Measurements from ENCODE around the gene SLC4A4. TPM values are rescaled to one million over a fixed set of nuclear protein-coding genes. Genes with fewer than 3 reads are reported as not detected.

Gene SLC4A4
- total and polyA plus RNA-seq, 2 donors (not counting 1 experiment from before 2014, with no cell fraction given) = 12.2 to 33.4 TPM

- Histone ChIP-seq H3K4me1 (ENCODE audit: control insufficient read depth, extremely low read depth, insufficient read depth, low read length) (peaks cover 5% of the 10 kb centered on the region), H2AFZ (ENCODE audit: low read length) (no peak overlapping the region), H3K27ac (ENCODE audit: insufficient read depth, low read length) (no peak overlapping the region), H3K27me3 (ENCODE audit: control insufficient read depth, insufficient read depth, low read length) (no peaks in the 10 kb centered on the region), H3K79me2 (ENCODE audit: control insufficient read depth, insufficient read depth, low read length) (no peaks in the 10 kb centered on the region), H3K4me3 (replicated peaks in 1 of 4; ENCODE audit: control extremely low read depth in 1 of 4, insufficient read depth in 1 of 4, low read depth in 3 of 4, low read length in 4 of 4) (no peak overlapping the region), H3K36me3 (ENCODE audit: control insufficient read depth, insufficient read depth, low read length) (no peaks in the 10 kb centered on the region), H3K4me2 (ENCODE audit: extremely low read depth, insufficient read depth, low read length) (no peak overlapping the region), H4K20me1 (ENCODE audit: control insufficient read depth, extremely low read depth, insufficient read depth, low read length) (no peaks in the 10 kb centered on the region), H3K9me3 (ENCODE audit: control insufficient read depth, insufficient read depth, low read depth, low read length) (no peaks in the 10 kb centered on the region), H3K9ac (ENCODE audit: insufficient read depth, low read length) (no peak overlapping the region)
- TF ChIP-seq, protein P1, sequence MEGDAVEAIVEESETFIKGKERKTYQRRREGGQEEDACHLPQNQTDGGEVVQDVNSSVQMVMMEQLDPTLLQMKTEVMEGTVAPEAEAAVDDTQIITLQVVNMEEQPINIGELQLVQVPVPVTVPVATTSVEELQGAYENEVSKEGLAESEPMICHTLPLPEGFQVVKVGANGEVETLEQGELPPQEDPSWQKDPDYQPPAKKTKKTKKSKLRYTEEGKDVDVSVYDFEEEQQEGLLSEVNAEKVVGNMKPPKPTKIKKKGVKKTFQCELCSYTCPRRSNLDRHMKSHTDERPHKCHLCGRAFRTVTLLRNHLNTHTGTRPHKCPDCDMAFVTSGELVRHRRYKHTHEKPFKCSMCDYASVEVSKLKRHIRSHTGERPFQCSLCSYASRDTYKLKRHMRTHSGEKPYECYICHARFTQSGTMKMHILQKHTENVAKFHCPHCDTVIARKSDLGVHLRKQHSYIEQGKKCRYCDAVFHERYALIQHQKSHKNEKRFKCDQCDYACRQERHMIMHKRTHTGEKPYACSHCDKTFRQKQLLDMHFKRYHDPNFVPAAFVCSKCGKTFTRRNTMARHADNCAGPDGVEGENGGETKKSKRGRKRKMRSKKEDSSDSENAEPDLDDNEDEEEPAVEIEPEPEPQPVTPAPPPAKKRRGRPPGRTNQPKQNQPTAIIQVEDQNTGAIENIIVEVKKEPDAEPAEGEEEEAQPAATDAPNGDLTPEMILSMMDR (conservative IDR thresholded peaks at IDR 0.05 in 1 of 2, IDR thresholded peaks at IDR 0.05 in 1 of 2; ENCODE audit: low read depth in 1 of 2, low read length in 2 of 2) = no peak
- TF ChIP-seq EZH2 (IDR thresholded peaks at IDR 0.05; ENCODE audit: low read length, missing control alignments) = no peak
- DNase-seq (ENCODE audit: low read depth in 2 of 2) = peak in 1 of 2 donors; percentile 37
These were observed 198.8 kb downstream of the SLC4A4 start for GRCh38 chr4:71537551-71538065.

- no peak overlapping the region for H3K9ac ChIP-seq (ENCODE audit: insufficient read depth, low read length)
- no peak for DNase-seq (ENCODE audit: low read depth in 2 of 2)
- H3K27me3 ChIP-seq (ENCODE audit: control insufficient read depth, insufficient read depth, low read length) = no peaks in the 10 kb centered on the region
- no peaks in the 10 kb centered on the region for H3K9me3 ChIP-seq (ENCODE audit: control insufficient read depth, insufficient read depth, low read depth, low read length)
- no peak for TF ChIP-seq EZH2 (IDR thresholded peaks at IDR 0.05; ENCODE audit: low read length, missing control alignments)
- TF ChIP-seq, protein P1 (conservative IDR thresholded peaks at IDR 0.05 in 1 of 2, IDR thresholded peaks at IDR 0.05 in 1 of 2; ENCODE audit: low read depth in 1 of 2, low read length in 2 of 2) = no peak
- H3K79me2 ChIP-seq (ENCODE audit: control insufficient read depth, insufficient read depth, low read length) = no peaks in the 10 kb centered on the region
- peaks cover 5% of the 10 kb centered on the region for H3K4me1 ChIP-seq (ENCODE audit: control insufficient read depth, extremely low read depth, insufficient read depth, low read length)
- H4K20me1 ChIP-seq (ENCODE audit: control insufficient read depth, extremely low read depth, insufficient read depth, low read length) = no peaks in the 10 kb centered on the region
- H3K4me3 ChIP-seq (replicated peaks in 1 of 4; ENCODE audit: control extremely low read depth in 1 of 4, insufficient read depth in 1 of 4, low read depth in 3 of 4, low read length in 4 of 4) = no peak overlapping the region
- H2AFZ ChIP-seq (ENCODE audit: low read length) = no peak overlapping the region
- no peak overlapping the region for H3K4me2 ChIP-seq (ENCODE audit: extremely low read depth, insufficient read depth, low read length)
- H3K36me3 ChIP-seq (ENCODE audit: control insufficient read depth, insufficient read depth, low read length) = no peaks in the 10 kb centered on the region
- H3K27ac ChIP-seq (ENCODE audit: insufficient read depth, low read length) = no peak overlapping the region
These were observed 199.7 kb downstream of the SLC4A4 start for GRCh38 chr4:71538528-71538927.

- Histone ChIP-seq H3K79me2 (ENCODE audit: control insufficient read depth, insufficient read depth, low read length) (no peaks in the 10 kb centered on the region), H3K36me3 (ENCODE audit: control insufficient read depth, insufficient read depth, low read length) (no peaks in the 10 kb centered on the region), H3K4me1 (ENCODE audit: control insufficient read depth, extremely low read depth, insufficient read depth, low read length) (peaks cover 5% of the 10 kb centered on the region), H3K27ac (ENCODE audit: insufficient read depth, low read length) (no peak overlapping the region), H3K9ac (ENCODE audit: insufficient read depth, low read length) (no peak overlapping the region), H3K9me3 (ENCODE audit: control insufficient read depth, insufficient read depth, low read depth, low read length) (no peaks in the 10 kb centered on the region), H3K4me2 (ENCODE audit: extremely low read depth, insufficient read depth, low read length) (no peak overlapping the region), H2AFZ (ENCODE audit: low read length) (no peak overlapping the region), H3K4me3 (replicated peaks in 1 of 4; ENCODE audit: control extremely low read depth in 1 of 4, insufficient read depth in 1 of 4, low read depth in 3 of 4, low read length in 4 of 4) (no peak overlapping the region), H4K20me1 (ENCODE audit: control insufficient read depth, extremely low read depth, insufficient read depth, low read length) (no peaks in the 10 kb centered on the region), H3K27me3 (ENCODE audit: control insufficient read depth, insufficient read depth, low read length) (no peaks in the 10 kb centered on the region)
- DNase-seq (ENCODE audit: low read depth in 2 of 2) = no peak
- TF ChIP-seq, protein P1 (conservative IDR thresholded peaks at IDR 0.05 in 1 of 2, IDR thresholded peaks at IDR 0.05 in 1 of 2; ENCODE audit: low read depth in 1 of 2, low read length in 2 of 2) = peak in 1 of 2 donors; percentile 12
- TF ChIP-seq EZH2 (IDR thresholded peaks at IDR 0.05; ENCODE audit: low read length, missing control alignments) = no peak
These were observed 202.0 kb downstream of the SLC4A4 start for GRCh38 chr4:71540749-71541269.

Measured in fibroblast of lung (primary cell).